Fibroblast of skin of back (primary cell): ENCODE results near the gene AMIGO2.

ENCODE experiments used
- DNase-seq: peaks from one replicate; pipeline ENCODE4 v3.0.0-alpha.2; 2013

The AMIGO2 gene

DNA sequence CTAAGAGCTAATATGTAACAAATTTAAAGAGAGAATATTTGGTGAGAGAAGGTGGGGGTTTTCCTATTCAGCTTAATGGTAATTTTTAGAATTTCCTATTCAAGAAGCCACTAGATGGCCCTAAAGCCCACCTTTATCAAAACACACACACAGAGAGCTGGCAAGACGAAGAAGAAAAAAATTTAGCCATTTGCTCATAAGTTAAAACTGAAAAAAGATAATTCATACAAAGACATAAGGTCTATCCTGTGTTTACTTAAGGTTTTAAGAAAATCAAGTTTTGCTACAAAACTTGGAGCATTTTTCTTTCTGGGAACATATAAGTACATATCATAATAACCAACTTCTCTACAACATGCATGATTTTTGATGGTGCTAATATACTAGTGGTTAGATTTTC lies 47.1 kb downstream of the AMIGO2 start:
- DNase-seq: peak; percentile 77

DNA sequence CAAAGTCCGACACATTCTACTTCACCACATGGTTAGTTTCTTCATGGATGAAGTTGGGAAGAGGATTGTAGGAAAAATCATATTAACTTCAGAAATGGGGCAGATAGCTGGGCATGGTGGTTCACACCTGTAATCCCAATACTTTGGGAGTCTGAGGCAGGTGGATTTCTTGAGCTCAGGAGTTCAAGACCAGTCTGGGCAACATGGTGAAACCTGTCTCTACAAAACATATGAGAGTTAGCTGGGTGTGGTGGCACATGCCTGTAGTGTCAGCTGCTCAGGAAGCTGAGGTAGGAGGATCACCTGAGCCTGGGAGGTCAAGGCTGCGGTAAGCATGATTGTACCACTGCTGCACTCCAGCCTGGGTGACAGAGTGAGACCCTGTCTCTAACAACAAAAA lies 49.9 kb downstream of the AMIGO2 start:
- no peak for DNase-seq

DNA sequence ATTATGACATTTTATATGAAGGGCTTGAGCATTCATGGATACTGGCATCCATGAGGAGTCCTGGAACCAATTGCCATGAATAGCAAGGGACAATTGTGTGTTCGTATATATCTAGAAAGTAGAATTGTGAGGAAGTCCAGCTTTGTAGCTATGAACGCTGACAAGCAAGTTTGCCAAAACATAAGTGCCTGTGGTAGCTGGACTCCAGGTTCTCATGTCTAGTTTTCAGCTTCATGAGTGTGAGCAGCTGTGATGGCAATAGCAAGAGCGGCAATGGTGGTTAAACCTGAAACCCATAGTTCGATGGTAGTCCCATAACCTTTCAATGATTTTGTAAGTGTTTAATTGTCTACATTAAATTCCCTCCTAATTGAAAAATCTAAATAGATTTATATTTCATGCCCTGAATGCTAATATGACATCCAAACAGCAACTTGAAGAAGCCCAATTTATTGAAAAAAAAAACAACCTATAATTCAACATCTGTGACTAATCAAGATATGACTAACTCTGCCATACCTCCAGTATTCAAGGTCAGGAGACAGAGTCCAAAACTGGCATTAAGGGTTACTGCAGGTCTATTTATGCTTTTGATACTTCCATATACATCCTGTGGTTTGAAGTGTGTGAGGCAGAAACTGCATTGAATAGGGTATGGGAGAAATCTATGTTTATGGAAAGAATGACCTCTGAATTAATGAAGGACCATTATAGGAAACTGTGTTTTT lies 50.6 kb downstream of the AMIGO2 start:
- DNase-seq: no peak

DNA sequence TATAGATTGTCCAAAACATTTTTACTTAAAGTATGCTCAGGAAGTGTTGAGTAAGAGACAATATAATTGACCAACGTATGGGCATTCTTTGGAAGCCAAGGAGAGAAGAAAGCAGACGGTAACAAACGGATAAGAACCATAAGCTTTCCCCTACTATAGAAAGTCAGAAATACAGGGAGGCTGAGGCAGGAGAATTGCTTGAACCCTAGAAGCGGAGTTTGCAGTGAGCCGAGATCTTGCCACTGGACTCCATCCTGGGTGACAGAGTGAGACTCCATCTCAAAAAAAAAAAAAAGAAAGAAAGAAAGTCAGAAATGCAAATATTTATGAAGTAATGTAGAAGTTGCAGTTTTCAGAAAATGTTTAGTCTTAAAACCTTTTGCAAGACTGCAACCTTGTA lies 51.6 kb downstream of the AMIGO2 start:
- no peak for DNase-seq
